ENCODE results near the gene GPR85.
A peak's percentile ranks its signal among the peaks of the same experiment; 100 is the strongest.

The GPR85 gene, protein sequence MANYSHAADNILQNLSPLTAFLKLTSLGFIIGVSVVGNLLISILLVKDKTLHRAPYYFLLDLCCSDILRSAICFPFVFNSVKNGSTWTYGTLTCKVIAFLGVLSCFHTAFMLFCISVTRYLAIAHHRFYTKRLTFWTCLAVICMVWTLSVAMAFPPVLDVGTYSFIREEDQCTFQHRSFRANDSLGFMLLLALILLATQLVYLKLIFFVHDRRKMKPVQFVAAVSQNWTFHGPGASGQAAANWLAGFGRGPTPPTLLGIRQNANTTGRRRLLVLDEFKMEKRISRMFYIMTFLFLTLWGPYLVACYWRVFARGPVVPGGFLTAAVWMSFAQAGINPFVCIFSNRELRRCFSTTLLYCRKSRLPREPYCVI

DNA sequence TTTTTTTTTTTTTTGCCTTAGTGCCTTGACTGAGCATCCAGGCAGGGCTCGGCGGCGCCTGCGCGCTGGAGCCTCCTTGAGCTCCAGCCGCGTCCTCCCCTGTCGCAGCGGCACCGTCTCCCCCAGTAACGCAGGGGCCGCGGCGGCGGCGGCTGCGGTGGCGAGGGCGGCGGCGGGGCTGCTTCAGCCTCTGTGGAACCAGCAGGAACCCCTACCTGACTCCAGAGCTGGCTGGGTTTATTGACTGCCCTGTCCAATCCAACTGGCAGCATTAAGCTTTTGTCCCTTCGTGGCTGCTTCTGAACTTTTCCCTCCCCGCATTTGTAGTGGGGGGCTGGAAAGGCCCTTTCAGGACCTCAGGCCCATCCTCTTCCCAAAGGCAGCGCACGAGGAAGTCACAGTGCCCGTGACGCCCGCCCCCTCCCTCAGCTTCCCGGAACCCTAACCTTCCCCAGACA lies at the start of gene GPR85:
GPR85 (minus strand) TSS at position 397 of the 458 bp plus-strand sequence. CDS start 2,106 bp downstream, outside the sequence.
- peak within 1 kb of the TSS; percentile 74 for H3K4me2 ChIP-seq (ENCODE audit: low read length)
- peaks cover 18% of the 10 kb centered on the region for H3K4me1 ChIP-seq
- H3K9ac ChIP-seq = peak within 1 kb of the TSS; percentile 47
- no peaks in the 10 kb centered on the region for H3K27me3 ChIP-seq (ENCODE audit: control insufficient read depth, insufficient read depth, low read length)
- no peaks in the 10 kb centered on the region for H3K9me3 ChIP-seq (ENCODE audit: control insufficient read depth, low read length)
- TF ChIP-seq, protein P1, sequence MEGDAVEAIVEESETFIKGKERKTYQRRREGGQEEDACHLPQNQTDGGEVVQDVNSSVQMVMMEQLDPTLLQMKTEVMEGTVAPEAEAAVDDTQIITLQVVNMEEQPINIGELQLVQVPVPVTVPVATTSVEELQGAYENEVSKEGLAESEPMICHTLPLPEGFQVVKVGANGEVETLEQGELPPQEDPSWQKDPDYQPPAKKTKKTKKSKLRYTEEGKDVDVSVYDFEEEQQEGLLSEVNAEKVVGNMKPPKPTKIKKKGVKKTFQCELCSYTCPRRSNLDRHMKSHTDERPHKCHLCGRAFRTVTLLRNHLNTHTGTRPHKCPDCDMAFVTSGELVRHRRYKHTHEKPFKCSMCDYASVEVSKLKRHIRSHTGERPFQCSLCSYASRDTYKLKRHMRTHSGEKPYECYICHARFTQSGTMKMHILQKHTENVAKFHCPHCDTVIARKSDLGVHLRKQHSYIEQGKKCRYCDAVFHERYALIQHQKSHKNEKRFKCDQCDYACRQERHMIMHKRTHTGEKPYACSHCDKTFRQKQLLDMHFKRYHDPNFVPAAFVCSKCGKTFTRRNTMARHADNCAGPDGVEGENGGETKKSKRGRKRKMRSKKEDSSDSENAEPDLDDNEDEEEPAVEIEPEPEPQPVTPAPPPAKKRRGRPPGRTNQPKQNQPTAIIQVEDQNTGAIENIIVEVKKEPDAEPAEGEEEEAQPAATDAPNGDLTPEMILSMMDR (IDR thresholded peaks at IDR 0.05) = no peak
- no peaks in the 10 kb centered on the region for H3K79me2 ChIP-seq
- H3K4me3 ChIP-seq (ENCODE audit: low read depth, low read length) = peak within 1 kb of the TSS; percentile 43
- no peaks in the 10 kb centered on the region for H3K36me3 ChIP-seq (ENCODE audit: control insufficient read depth, insufficient read depth, low read length)
- peak within 1 kb of the TSS; percentile 95 for H2AFZ ChIP-seq
- H3K27ac ChIP-seq = peak within 1 kb of the TSS; percentile 74

DNA sequence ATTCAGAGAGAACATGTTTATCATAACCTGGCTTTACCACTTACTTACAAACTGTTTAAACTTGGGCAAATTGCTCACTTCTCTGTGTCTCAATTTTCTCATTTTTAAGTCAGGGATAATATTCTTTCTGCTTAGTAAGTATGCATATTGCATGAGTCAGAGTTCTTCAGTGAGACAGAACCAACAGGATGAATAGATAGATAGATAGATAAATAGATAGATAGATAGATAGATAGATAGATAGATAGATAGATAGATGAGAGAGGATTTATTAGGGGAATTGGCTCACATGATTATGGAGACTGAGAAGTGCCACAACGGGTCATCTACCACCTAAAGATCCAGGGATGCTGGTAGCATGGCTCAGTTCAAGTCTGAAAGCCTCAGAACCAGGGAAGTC lies 47.4 kb upstream of the GPR85 start:
- no peaks in the 10 kb centered on the region for H3K9me3 ChIP-seq (ENCODE audit: control insufficient read depth, low read length)
- no peak overlapping the region for H3K27ac ChIP-seq
- no peaks in the 10 kb centered on the region for H3K79me2 ChIP-seq
- no peak overlapping the region for H3K9ac ChIP-seq
- no peaks in the 10 kb centered on the region for H3K27me3 ChIP-seq (ENCODE audit: control insufficient read depth, insufficient read depth, low read length)
- no peak overlapping the region for H2AFZ ChIP-seq
- H3K4me3 ChIP-seq (ENCODE audit: low read depth, low read length) = no peak overlapping the region
- H3K4me2 ChIP-seq (ENCODE audit: low read length) = no peak overlapping the region
- H3K4me1 ChIP-seq = no peaks in the 10 kb centered on the region
- TF ChIP-seq, protein P1 (IDR thresholded peaks at IDR 0.05) = no peak
- no peaks in the 10 kb centered on the region for H3K36me3 ChIP-seq (ENCODE audit: control insufficient read depth, insufficient read depth, low read length)

DNA sequence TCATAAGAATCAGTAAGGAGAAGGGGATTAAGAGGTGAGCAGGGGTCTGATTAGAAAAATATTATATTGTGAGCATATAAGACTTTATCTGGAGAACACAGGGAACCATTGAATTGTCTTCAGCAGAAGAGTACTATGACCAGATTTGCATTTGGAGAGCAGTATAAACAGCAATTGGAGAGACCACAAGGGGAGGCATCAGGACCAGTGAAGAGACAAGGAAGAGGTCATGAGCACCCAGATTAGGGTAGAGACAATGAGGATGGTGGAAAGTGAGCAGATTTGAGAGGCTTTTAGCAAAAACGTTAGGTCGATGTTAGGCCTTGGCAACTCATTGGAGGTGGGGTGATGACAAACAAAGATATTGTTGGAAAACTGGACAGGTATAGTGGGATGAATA lies 44.7 kb upstream of the GPR85 start:
- H2AFZ ChIP-seq = peak overlapping the region; percentile 6
- no peaks in the 10 kb centered on the region for H3K27me3 ChIP-seq (ENCODE audit: control insufficient read depth, insufficient read depth, low read length)
- H3K79me2 ChIP-seq = no peaks in the 10 kb centered on the region
- TF ChIP-seq, protein P1 (IDR thresholded peaks at IDR 0.05) = no peak
- H3K4me1 ChIP-seq = no peaks in the 10 kb centered on the region
- H3K4me3 ChIP-seq (ENCODE audit: low read depth, low read length) = no peak overlapping the region
- no peaks in the 10 kb centered on the region for H3K36me3 ChIP-seq (ENCODE audit: control insufficient read depth, insufficient read depth, low read length)
- no peak overlapping the region for H3K9ac ChIP-seq
- no peaks in the 10 kb centered on the region for H3K9me3 ChIP-seq (ENCODE audit: control insufficient read depth, low read length)
- no peak overlapping the region for H3K27ac ChIP-seq
- H3K4me2 ChIP-seq (ENCODE audit: low read length) = no peak overlapping the region

DNA sequence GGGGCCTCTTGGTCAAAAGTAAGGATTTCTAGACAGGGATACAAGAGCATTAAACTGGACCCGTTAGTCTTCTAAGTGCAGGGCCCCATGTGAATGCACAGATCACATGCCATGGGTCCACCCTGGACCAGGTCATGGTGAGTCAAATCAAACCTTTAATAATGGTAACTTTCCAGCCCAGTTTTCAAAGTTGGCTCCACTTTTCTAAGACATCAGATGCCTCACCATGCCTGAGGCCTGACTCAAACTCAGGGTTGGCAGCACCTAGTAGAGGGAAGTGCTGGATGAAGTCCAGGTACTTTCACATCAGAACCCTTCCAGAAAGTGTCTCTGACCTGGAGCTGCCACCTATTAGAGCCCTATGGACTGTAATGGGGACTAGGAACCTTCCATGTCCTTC lies 41.4 kb upstream of the GPR85 start:
- Histone ChIP-seq H3K4me1 (no peaks in the 10 kb centered on the region), H3K27me3 (ENCODE audit: control insufficient read depth, insufficient read depth, low read length) (no peaks in the 10 kb centered on the region), H3K27ac (no peak overlapping the region), H3K36me3 (ENCODE audit: control insufficient read depth, insufficient read depth, low read length) (no peaks in the 10 kb centered on the region), H3K9me3 (ENCODE audit: control insufficient read depth, low read length) (no peaks in the 10 kb centered on the region), H3K9ac (no peak overlapping the region), H3K79me2 (no peaks in the 10 kb centered on the region), H2AFZ (no peak overlapping the region), H3K4me2 (ENCODE audit: low read length) (no peak overlapping the region), H3K4me3 (ENCODE audit: low read depth, low read length) (no peak overlapping the region)
- TF ChIP-seq, protein P1 (IDR thresholded peaks at IDR 0.05) = no peak

DNA sequence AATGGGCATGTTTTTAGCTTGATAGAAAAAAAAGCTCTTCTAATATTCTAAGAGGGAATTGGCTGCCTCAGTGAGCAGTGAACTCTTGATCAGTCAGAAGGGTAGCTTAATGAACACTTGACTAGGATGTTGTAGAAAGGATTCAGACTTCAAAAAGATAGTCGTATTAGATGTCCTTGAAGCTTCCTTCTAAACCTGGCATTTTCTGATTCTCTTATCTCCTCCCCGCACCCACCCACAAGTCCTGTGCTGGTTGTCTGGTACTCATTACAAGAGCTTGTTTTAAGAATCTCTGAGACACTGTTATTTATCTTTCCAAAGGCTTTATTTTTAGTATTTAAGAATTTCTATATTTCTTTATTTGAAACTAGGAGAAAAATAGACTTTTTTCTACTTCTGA lies 39.1 kb upstream of the GPR85 start:
- Histone ChIP-seq H3K4me3 (ENCODE audit: low read depth, low read length) (no peak overlapping the region), H3K9me3 (ENCODE audit: control insufficient read depth, low read length) (no peaks in the 10 kb centered on the region), H3K4me1 (no peaks in the 10 kb centered on the region), H3K27me3 (ENCODE audit: control insufficient read depth, insufficient read depth, low read length) (no peaks in the 10 kb centered on the region), H3K27ac (no peak overlapping the region), H3K79me2 (no peaks in the 10 kb centered on the region), H3K4me2 (ENCODE audit: low read length) (no peak overlapping the region), H3K36me3 (ENCODE audit: control insufficient read depth, insufficient read depth, low read length) (no peaks in the 10 kb centered on the region), H3K9ac (no peak overlapping the region), H2AFZ (no peak overlapping the region)
- TF ChIP-seq, protein P1 (IDR thresholded peaks at IDR 0.05) = no peak

All from parathyroid adenoma (tissue), 2 donors.